Stomach (tissue), 4 donors: ENCODE data around the gene NCAPD2.

Experiments
- CTCF ChIP-seq, 7 experiments: fragments of 450-650 bp in 4 of 7; fragments of 200-600 bp in 3 of 7; sonication (generic) in 3 of 7; IDR thresholded peaks; one replicate each; pipeline ENCODE4 v1.5.1; 2016 to 2019; ENCODE audit warnings: antibody characterized with exemption in 7 of 7, control low read depth in 2 of 7, mild to moderate bottlenecking in 1 of 7
- POLR2A ChIP-seq, 4 donors: fragments of 450-650 bp; IDR thresholded peaks; one replicate each; pipeline ENCODE4 v1.6.1; 2016; ENCODE audit warnings: antibody characterized with exemption in 4 of 4, control low read depth in 2 of 4, mild to moderate bottlenecking in 1 of 4, moderate library complexity in 1 of 4

- TF ChIP-seq CTCF (IDR thresholded peaks at IDR 0.05) (no peak), POLR2A (IDR thresholded peaks at IDR 0.05) (no peak)
Observed at GRCh38 chr12:6488240-6488639, 5.7 kb upstream of the NCAPD2 start.
